Prostate gland (tissue), 2 donors: ENCODE results near the gene MAP1B. TPM values are rescaled to one million over a fixed set of nuclear protein-coding genes. Genes with fewer than 3 reads are reported as not detected.
A peak's percentile ranks its signal among the peaks of the same experiment; 100 is the strongest.

Experiments
- DNase-seq: peaks from one replicate; pipeline ENCODE4 v3.0.0-alpha.2; 2019; ENCODE audit warnings: low spot score
- H3K27ac ChIP-seq, 2 donors: fragments of 200-600 bp; sonication (generic); 2 replicates each; pipeline ENCODE4 v1.5.1; 2017 to 2019
- H3K27me3 ChIP-seq: fragments of 200-600 bp; sonication (generic); replicated peaks from 2 replicates; pipeline ENCODE4 v1.5.1; 2019; ENCODE audit not compliant: insufficient read depth
- H3K36me3 ChIP-seq, 2 donors: fragments of 200-600 bp; sonication (generic); 1 replicate in 1 of 2; 2 replicates in 1 of 2; pipeline versions ENCODE4 v1.5.1 to v1.8.1; 2017 to 2019
- H3K4me1 ChIP-seq: fragments of 200-600 bp; sonication (generic); replicated peaks from 2 replicates; pipeline ENCODE4 v1.5.1; 2019
- H3K4me3 ChIP-seq, 2 donors: fragments of 200-600 bp; sonication (generic); 2 replicates each; pipeline ENCODE4 v1.5.1; 2017 to 2019
- H3K9me3 ChIP-seq: fragments of 200-600 bp; sonication (generic); 2 replicates; pipeline ENCODE4 v1.5.1; 2017
- POLR2A ChIP-seq: fragments of 450-650 bp; IDR thresholded peaks from one replicate; pipeline ENCODE4 v1.6.1; 2016; ENCODE audit warnings: antibody characterized with exemption, mild to moderate bottlenecking
- POLR2AphosphoS5 ChIP-seq: sonication (generic); formaldehyde crosslinking; IDR thresholded peaks from one replicate; pipeline ENCODE4 v1.6.1; 2017; ENCODE audit warnings: antibody characterized with exemption
- WGBS: methylation state at CpG from one replicate; pipeline ENCODE4 v1.1.5; 2018; 5-methylcytosine and 5-hydroxymethylcytosine counted together
- intact Hi-C: fragments of 100-400 bp; cut with DNase I; formaldehyde crosslinking; loops from one replicate; pipeline ENCODE4 v1.14.2; 2022
- total RNA-seq, 2 donors: library from RNA; depleted of rRNA; stranded (reverse); fragments of >200 nt; gene quantifications; one replicate each; pipeline ENCODE4 v1.1.0, GENCODE V29; 2016
- TF ChIP-seq, protein P1 (sequence below), 4 experiments: fragments of 200-600 bp in 2 of 4; fragments of 450-650 bp in 2 of 4; sonication (generic) in 2 of 4; IDR thresholded peaks; 1 replicate in 3 of 4; 2 replicates in 1 of 4; pipeline ENCODE4 v1.5.1; 2016 to 2019; ENCODE audit warnings: antibody characterized with exemption in 4 of 4, mild to moderate bottlenecking in 2 of 4, moderate library complexity in 2 of 4

The MAP1B gene
- total RNA-seq, 2 donors from 2014 or later, result 99.6 to 515 TPM

DNA sequence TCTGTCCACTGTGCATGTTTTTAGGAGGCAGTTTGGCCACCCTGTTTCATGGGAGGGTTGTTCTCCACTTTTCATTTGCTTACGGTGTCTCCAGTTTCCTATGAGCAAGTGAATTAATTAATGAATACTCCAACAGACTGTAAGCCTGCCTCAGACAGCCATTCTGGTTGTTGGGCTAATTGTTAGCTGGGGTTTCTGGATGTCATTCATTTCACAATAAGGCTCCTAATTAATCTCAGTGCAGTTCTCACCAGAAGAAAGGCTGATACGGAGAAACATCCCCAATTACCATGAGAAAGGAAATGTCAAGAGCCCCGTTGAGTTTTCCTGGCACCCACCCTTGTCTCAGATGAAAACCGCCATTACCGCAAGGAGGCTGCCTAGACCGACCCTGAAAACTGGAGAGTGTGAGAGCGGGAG lies 75.8 kb downstream of the MAP1B start:
- Histone ChIP-seq H3K9me3 (no peaks in the 10 kb centered on the region), H3K36me3 (no peaks in the 10 kb centered on the region), H3K27ac (no peak overlapping the region), H3K27me3 (no peaks in the 10 kb centered on the region), H3K4me3 (no peak overlapping the region), H3K4me1 (no peaks in the 10 kb centered on the region)
- DNase-seq, result no peak
- TF ChIP-seq POLR2A (no peak), POLR2AphosphoS5 (no peak)
- TF ChIP-seq, protein P1, sequence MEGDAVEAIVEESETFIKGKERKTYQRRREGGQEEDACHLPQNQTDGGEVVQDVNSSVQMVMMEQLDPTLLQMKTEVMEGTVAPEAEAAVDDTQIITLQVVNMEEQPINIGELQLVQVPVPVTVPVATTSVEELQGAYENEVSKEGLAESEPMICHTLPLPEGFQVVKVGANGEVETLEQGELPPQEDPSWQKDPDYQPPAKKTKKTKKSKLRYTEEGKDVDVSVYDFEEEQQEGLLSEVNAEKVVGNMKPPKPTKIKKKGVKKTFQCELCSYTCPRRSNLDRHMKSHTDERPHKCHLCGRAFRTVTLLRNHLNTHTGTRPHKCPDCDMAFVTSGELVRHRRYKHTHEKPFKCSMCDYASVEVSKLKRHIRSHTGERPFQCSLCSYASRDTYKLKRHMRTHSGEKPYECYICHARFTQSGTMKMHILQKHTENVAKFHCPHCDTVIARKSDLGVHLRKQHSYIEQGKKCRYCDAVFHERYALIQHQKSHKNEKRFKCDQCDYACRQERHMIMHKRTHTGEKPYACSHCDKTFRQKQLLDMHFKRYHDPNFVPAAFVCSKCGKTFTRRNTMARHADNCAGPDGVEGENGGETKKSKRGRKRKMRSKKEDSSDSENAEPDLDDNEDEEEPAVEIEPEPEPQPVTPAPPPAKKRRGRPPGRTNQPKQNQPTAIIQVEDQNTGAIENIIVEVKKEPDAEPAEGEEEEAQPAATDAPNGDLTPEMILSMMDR (IDR thresholded peaks at IDR 0.05), result no peak
- 84% methylated on average over 7 of the region's 7 CpGs for WGBS
- intact Hi-C loops, result no loop called here

DNA sequence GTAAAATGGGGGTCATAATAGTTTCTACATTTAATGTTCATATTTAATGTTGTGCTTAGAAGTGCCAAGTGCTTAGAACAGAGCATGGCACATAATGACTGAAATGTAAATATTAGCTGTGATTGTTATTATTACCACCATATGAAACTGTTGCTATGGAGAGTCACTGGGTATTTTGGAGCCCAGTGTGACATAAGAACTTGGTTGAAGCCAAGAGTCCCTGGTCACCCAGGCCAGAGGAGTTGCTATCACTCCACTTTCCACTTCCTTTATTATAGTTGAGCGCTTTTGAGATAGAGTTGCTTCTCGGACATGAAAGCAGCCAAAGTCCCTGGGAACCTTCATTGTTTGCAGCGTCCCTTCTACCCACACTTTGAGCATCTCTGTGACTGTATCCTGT lies 77.1 kb downstream of the MAP1B start:
- H3K36me3 ChIP-seq, result no peaks in the 10 kb centered on the region
- H3K27ac ChIP-seq, result no peak overlapping the region
- no peaks in the 10 kb centered on the region for H3K9me3 ChIP-seq
- 97% methylated on average over 3 of the region's 3 CpGs for WGBS
- TF ChIP-seq POLR2A, result no peak
- TF ChIP-seq POLR2AphosphoS5, result no peak
- TF ChIP-seq, protein P1 (IDR thresholded peaks at IDR 0.05), result no peak
- H3K4me3 ChIP-seq, result no peak overlapping the region
- DNase-seq, result no peak
- intact Hi-C loops, result no loop called here
- H3K4me1 ChIP-seq, result no peaks in the 10 kb centered on the region
- H3K27me3 ChIP-seq, result no peaks in the 10 kb centered on the region

DNA sequence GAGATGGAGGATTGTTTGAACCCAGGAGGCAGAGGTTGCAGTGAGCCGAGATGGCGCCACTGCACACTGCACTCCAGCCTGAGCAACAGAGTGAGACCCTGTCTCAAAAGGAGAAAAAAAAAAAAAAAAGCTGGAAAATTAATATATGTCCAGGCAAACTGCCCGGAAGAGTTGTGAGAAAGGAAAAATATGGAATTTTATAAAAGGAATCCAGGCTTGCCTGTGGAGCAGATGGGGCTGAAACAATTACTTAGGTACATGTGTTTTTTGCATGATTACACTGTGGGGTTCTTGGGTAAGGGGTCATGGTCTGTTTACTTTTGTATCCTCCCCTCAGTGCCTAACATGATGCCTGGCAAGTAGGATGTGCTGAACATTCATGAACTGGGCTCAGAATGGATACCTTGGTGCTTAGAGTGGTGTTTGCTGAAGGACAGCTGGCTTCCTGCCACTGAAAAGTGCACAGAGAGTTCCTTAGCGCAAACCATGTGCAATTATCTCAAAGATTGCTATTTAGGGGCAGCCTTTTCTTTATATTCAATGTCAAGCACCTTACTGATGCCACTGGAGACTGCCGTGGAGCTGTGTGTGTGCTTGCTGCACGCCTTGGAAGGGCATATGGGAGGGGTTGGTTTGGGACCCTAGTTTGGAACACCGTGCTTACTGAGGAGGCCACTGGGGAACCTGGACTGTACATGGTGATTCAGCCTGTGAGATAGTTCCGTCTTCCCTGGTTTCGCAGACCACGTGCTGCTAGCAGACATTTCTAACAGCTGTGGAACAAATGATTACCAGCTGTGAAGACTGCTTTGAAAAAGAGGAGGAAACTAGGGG lies 78.4 kb downstream of the MAP1B start:
- no peaks in the 10 kb centered on the region for H3K4me1 ChIP-seq
- H3K9me3 ChIP-seq, result no peaks in the 10 kb centered on the region
- no peaks in the 10 kb centered on the region for H3K36me3 ChIP-seq
- DNase-seq, result no peak
- H3K4me3 ChIP-seq, result no peak overlapping the region
- H3K27me3 ChIP-seq, result no peaks in the 10 kb centered on the region
- WGBS, result 67% methylated on average over 10 of the region's 10 CpGs
- intact Hi-C loops, result no loop called here
- TF ChIP-seq POLR2AphosphoS5 (no peak), POLR2A (no peak)
- TF ChIP-seq, protein P1 (IDR thresholded peaks at IDR 0.05), result no peak
- no peak overlapping the region for H3K27ac ChIP-seq

DNA sequence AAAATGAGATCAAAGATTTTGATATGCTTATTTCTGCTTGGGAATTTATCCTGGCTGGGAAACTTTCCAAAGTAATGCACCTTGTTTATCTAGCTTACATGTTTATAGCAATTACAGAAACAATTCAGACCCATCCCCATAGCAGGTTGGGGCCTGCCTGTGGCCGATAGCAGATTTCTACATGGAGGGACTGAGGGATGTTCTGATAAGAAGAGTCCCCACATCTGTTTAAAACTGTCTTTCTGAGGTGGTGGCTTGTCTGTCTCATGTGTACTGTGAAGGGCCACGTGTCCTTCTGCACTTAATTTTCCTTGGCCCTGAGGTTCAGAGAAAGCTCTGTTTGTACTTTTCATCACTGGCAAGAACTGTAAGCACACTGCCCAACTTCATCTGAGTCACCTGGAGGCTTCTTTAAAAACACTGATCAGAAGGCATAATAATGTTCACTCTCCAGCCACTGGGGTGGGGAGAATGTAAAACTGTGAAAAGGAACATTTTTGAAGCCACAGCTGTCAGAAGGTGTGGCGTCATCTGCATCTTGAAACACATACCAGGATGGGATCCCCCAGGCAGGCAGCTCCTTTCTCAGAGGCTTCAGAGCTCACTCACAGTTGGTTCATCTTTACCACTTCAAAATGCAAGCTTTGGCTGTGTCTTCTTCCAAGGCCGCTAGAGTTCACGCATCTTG lies 80.3 kb downstream of the MAP1B start:
- no peak overlapping the region for H3K27ac ChIP-seq
- H3K27me3 ChIP-seq, result no peaks in the 10 kb centered on the region
- peak; percentile 17 for DNase-seq
- H3K4me3 ChIP-seq, result no peak overlapping the region
- 49% methylated on average over 5 of the region's 5 CpGs for WGBS
- H3K36me3 ChIP-seq, result no peaks in the 10 kb centered on the region
- no peaks in the 10 kb centered on the region for H3K9me3 ChIP-seq
- intact Hi-C loops, result no loop called here
- H3K4me1 ChIP-seq, result no peaks in the 10 kb centered on the region
- no peak for TF ChIP-seq POLR2A
- TF ChIP-seq, protein P1 (IDR thresholded peaks at IDR 0.05), result peak in 1 of 4 experiments; percentile 6
- TF ChIP-seq POLR2AphosphoS5, result peak; percentile 31
